GM21619 (cell line): ENCODE data around the gene DAPP1.
"Not testable (repeated sequence)": the region's sequence is repeated elsewhere in the genome, so short reads cannot be mapped to it uniquely, and the experiment has no call there.

ENCODE experiments used
- ATAC-seq: cut with Tn5 transposase; IDR thresholded peaks from one replicate; pipeline ENCODE4 v1.9.1; 2021; ENCODE audit not compliant: unreplicated experiment

Gene DAPP1, protein sequence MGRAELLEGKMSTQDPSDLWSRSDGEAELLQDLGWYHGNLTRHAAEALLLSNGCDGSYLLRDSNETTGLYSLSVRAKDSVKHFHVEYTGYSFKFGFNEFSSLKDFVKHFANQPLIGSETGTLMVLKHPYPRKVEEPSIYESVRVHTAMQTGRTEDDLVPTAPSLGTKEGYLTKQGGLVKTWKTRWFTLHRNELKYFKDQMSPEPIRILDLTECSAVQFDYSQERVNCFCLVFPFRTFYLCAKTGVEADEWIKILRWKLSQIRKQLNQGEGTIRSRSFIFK

DNA sequence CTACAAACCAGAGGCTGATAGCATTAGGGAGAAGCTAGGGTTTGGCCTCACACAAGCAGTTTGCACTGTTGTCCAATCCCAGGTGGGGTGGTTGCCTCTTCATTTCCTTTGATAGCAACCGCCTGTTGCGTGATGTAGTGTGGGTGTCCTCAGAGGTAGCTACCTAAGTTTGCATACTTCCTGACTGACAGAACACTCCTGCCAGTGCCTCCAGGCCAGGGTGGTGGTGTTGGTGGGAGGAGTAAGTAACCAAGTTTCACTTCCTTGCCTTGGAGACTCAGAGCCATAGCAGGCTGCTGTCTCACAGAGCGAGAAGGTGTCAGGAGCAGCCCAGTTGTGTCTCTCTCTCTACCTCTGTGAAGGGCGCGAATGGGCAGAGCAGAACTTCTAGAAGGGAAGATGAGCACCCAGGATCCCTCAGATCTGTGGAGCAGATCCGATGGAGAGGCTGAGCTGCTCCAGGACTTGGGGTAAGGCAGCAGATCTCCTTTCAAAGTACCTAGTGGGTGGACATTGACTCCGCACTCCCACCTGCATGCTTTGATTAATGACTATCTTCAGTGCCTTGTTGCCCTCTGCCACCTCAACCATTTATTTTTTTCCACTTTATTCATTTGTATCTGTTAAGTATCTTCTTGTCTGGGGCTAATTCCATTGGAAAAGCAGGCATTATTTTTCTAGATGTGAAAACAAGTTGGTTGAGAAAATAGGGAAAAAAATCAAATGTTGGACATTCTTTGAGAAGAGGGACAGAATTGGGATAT is at the start of gene DAPP1:
Gene DAPP1, plus strand, starts transcription at position 283 of the 764 bp plus-strand sequence. Its CDS starts 87 bp downstream, at position 370.
- ATAC-seq = peak; percentile 96

DNA sequence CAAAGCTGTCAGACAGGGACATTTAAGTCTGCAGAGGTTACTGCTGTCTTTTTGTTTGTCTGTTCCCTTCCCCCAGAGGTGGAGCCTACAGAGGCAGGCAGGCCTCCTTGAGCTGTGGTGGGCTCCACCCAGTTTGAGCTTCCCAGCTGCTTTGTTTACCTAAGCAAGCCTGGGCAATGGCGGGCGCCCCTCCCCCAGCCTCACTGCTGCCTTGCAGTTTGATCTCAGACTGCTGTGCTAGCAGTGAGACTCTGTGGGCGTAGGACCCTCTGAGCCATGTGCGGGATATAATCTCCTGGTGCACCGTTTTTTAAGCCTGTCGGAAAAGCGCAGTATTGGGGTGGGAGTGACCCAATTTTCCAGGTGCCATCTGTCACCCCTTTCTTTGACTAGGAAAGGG is 45.8 kb upstream of the DAPP1 start:
- not testable (repeated sequence) for ATAC-seq

DNA sequence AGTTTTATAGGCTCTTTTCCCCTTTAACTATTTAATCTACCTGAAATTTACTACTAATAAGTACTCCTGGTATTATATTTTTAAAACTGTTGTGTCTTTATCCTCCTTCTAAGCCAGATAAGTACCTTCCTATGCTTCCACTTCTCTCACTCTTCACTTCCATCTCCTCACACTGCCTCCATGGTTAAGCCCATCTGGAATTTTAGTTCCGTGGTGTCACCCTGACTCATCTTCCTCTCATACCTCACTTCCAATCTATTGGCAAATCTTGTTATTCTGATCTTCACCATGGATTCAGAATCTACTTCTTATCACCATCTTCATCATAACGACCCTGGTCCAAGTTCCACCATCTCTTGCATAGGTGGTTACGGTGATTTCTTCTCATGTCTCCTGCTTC is 32.7 kb upstream of the DAPP1 start:
- ATAC-seq = no peak

DNA sequence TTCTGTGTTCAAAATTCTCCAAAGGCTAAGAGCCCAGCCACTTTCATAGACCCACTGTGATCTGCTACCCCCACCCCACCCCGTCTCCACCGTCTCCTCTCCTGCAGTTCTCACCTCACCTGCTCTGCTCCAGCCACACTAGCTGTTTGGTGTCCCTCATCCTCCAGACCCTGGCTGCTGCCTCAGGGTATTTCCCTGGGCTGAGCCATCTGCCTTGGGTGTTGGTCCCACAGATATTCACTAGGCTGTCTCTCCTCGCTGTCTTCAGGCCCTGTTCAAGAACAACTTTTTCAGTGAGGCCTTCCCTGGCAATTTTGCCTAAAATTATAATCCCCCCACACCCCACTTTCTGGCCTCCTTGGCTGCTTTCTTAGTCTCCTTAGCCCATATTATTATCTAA is 31.8 kb upstream of the DAPP1 start:
- no peak for ATAC-seq

DNA sequence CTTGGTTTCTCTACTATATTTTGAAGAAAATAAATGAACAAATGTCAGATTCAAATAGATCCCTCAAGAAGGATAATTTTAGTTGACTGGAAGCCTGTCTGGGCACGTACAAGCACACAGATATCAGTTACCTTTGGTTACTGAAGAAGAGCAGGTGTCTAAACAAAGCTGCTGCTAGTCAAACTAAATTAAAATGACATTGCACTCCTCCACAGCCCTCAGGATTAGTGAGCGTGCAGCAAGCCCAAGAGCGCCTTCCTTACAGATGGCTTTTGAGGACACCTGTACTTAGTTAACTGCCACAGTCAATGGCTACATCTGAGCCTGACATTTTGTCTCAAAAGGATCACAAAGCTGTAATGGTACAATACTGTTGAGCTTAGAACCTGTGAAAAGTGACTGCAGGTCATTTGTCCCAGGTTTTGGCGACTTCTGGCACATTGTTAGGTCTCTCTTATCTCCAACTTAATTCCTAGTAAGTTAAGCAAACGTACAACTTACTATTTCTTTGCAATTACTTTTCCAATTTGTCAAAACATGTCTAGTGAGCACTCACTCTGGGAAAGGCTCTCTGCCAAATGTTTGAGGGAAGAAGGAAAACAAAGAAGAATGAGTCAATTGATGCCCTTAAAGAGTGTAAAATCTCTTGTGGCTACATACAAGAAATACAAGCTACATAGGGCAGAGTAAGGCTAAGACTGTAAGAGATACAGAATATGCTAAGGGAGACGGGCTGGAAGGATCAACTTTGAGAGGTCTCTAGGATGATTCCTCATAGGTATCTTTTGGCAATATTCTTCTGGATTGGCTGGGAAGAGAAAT is 25.6 kb upstream of the DAPP1 start:
- ATAC-seq = no peak

DNA sequence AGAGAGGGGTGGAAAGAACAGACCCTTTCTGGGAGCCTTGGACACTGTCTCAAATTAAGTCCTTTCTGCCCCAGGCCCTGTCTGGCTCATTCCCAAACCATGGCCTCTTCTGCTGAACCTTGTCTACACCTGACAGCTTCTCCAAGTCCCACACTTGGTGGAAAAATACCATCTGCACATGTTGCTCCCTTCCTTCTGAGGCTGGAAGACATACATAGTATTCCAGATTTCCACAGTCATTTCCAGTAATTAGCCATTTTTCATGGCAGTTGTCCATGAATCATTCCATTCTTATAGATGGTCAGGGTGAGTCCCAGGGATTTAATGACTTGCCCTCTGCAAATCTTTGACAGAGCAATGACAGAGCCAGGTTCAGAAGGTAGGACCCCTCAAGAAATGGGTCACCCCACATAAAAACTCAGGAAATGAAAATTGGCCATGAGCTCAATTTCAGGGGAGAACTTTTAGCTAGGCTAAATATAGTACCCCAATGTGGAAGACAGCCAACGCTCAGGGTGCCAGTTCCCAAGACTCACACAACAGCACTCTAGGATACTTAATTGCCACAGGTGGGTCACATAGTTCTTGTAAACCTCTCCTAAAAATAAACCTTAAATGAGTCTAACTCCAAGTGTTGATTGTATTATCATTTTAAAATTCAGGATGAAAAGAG is 16.2 kb upstream of the DAPP1 start:
- ATAC-seq = no peak

DNA sequence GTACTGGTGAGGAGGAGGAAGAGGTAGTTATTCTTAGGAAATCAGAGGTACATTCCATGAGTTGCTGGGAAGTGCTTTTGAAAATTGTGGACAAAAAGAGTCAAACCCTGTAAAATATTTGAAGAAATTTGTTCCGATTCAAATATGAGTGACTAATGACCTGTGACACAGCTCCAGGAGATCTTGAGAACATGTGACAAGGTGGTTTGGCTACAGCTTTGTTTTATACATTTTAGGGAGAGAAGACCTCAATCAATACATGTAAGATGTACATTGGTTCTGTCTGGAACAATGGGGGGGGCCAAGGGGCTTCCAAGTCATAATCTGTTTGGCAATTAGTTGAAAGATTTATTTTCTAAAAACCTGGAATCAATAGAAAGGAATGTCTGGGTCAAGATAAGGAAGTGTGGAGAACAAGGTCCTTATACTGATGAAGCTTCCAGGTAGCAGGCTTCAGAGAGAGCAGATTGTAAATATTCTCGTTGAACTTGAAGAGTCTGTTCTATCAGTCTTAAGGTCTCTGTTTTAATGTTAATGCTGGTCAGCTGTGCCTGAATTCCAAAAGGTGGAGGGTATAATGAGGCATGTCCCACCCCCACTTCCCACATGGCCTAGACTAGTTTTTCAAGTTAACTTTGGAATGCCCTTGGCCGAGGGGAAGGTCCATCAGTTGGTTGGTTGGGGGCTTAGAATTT is 15.5 kb upstream of the DAPP1 start:
- no peak for ATAC-seq

DNA sequence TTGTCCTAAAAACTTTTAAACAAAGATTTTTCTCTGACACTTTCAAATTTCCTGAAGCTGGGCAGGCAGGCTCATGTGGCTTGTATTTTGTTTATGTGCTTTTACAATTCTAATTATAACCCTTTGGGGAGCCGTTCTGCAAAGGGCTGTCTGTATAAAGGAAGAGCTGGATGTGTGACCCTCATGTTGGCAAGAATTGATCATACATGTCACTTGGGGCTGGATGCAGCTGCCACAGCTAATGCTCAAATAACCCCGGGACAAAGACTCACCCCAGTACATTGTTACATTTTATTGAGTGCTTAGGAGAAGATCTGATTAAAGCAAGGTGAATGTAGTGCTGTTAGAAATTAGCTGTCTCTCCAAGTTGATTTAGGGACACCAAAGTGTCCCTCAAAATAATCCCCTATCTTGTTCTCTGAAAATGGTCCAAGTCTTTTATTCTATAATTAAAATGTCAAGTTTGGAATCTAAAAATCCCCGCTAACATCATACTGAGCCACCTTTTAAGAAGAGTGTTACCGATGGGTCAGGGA is 13.0 kb upstream of the DAPP1 start:
- no peak for ATAC-seq

DNA sequence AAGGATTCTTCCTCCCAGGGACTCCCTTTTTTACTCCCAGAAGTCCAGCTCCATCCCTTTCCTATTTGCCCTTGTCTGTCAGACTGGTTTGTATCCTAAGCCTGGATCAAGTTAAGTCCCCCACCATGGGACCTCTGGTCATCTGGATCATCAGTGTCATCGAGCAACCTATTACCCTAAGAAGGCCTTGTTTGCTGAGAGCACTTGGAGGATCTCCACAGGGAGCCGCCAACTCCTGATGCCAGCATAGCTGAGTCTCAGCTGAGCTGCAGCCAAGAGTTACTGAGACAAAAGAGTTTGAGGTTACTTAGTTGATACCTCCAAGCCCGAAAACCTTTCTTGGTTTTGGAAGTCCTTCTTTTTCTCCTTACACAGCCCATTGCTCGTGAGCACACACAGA is 10.1 kb upstream of the DAPP1 start:
- ATAC-seq = no peak

DNA sequence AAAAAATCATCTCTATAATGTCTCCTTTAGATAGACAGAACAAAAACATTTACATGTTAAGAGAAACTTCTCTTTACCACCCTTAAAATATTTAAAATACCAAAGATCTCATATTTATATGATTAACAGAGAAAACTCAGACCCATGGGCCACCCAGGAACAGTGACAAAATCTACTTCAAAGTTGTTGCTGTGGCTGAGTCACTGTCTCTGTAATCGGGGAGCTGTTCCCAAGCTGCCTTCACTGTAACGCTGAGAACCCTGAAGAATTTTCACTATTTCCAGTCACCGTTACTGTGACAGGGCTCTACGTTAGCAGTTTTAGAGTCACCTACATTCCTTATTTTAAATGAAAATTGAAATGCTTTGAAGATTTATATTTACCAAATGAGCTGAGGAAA is 9.0 kb upstream of the DAPP1 start:
- ATAC-seq = no peak

DNA sequence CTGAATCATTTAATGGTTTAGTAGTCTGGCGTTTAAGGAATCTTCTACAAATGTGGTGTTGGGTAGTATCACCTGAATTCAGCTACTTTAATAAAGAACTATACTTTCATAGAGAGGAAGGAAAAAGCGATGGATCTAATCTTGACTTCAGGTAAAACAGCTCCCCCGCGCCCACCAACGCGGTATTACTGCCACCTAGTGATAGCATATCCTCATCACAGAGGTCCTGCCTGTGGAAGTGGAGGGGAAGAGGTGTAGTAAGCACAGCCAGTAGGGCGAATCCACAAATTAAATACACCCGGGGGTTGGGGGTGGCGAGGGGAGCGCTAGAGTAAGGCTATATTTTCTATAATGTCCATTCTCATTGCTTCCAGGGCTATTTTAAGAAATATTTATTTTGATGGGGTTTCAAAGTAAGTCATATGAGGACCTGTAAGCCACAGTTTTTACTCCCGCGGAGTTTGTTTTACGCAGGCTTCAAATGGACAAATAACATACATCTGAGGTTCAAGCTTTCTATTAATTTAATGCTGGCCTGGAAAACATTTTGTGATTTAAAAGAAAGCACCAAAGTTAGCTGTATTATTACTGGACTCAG is 8.3 kb upstream of the DAPP1 start:
- peak; percentile 85 for ATAC-seq

DNA sequence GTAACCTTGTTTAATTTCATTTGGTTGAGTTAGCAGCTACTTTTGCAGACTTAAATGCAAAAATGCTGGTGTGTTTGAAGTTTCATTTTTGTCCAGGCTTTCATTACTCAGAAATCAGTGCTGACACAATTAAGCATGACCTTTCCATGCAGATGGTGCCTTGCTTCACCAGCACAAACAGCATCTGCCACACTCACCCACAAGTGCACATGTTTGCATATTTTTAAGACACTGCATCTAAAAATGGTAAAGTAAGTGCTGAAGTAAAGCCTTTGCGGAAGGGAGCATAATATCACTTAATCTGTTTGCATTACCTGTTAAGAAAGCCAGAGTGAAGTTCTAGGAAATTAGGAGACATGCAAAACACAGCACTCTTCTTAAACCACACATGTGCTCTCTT is 7.3 kb upstream of the DAPP1 start:
- no peak for ATAC-seq

DNA sequence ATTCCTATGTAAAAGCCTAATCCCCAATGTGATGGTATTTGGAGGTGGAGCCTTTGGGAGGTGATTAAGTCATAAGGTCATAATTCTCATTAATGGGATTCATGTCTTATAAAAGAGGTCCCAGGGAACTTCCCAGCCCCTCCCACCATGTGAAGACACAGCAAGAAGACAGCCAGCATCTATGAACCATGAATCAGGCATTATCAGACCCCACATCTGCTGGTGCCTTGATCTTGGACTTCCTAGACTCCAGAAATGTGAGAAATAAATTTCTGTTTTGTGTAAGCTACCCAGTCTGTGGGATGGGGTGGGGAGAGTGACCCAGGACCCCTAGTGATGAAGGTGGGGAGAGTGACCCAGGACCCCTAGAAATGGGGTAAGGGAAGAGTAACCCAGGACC is 6.1 kb upstream of the DAPP1 start:
- ATAC-seq = no peak

DNA sequence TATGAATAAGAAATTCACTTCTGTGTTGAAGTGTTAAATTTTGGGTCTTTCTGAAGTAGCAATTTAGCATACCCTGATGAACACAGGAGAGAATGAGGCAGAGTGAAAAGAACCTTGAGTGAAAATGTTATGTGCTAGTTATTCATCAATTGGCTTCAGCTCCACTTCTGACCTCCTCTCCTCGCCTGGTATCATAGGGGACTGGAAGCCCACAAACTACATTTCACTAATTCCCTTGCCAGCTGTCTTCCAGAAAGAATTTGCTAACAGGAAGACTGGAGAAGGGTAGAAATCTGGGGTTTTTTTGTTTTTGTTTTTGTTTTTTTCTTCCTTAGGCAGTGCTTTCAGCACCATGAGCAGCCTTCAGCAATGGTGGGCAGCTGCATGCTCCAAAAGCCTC is 5.5 kb upstream of the DAPP1 start:
- no peak for ATAC-seq

DNA sequence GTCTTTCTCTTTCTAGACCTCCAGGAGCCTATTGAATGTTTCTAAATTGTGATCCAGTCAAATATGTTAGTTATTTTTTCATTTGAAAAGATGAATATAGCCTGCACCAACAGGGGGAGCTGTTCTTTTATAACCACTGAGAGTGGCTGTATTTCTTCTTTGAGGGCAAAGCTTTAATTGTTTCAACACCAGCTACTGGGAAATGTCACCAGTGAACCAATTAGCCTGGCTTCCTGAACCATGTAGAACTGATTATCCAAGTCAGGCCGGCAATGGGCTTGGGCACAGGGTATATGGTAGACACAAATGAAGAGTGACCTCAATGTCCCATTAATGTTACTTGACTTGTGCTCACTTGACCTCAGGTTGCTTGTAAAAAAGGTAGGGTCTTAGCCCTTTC is 4.8 kb upstream of the DAPP1 start:
- no peak for ATAC-seq

DNA sequence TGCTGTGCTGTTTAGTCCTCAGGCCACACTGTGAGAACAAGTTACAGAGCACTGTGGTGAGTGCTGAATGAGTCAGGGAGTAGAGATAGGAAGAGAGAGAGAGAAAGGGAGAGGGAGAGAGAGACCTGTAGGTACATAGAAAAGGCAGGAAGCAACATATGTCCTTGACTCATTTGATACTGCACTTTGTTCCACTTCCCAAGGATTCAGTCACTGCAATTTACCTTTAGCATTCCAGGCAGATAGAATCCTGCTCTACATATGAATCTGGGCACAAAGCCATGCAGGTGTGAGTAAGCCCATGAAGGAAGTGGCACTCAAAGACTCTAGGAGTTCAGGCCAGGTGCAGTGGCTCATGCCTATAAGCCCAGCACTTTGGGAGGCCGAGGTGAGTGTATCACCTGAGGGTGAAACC is 1.0 kb upstream of the DAPP1 start:
- ATAC-seq = no peak

DNA sequence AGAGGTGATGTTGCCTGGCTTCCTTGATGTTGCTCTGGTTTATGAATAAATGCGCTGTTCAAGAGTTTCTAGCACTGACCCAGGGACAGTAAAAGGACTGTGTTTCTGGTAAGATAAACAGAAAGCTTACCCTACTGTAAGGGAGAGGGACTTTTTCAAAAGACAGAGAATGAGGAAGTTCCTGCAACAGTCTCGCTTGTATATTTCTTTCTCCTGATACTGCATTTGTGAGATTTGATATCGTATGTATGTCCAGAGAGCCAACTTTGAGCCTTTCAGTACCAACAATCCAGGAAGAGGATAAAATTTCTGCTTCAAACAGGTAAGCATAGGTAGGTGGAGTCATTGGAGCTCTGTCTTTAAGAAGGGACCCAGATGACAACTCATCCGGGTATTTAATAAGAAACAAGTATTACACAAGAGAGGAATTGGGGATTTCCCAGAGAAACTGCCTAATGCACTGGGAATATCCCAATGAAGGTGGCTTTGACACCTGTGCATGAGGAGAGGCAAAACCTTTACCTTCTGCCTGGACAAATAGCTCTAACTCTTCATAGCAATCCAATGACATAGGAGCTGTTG is 773 bp downstream of the DAPP1 start:
- no peak for ATAC-seq

DNA sequence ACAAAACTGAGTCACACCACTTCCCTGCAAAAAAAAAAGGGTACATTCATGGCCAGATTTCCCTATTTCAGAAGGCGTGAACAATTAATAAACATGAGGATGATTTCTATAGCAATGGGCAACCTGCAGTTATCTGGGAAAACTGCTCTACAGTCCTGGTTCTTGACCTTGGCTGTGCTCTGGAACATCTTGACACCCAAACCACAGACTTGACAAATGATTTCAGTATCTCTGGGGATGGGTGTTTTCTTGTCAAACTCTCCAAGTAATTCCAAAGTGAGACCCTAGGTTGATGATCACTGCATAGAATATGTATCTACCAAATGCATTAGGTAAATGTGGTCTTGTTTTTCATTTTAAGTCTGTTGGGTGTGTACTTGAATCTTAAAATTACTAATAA is 2.0 kb downstream of the DAPP1 start:
- no peak for ATAC-seq

DNA sequence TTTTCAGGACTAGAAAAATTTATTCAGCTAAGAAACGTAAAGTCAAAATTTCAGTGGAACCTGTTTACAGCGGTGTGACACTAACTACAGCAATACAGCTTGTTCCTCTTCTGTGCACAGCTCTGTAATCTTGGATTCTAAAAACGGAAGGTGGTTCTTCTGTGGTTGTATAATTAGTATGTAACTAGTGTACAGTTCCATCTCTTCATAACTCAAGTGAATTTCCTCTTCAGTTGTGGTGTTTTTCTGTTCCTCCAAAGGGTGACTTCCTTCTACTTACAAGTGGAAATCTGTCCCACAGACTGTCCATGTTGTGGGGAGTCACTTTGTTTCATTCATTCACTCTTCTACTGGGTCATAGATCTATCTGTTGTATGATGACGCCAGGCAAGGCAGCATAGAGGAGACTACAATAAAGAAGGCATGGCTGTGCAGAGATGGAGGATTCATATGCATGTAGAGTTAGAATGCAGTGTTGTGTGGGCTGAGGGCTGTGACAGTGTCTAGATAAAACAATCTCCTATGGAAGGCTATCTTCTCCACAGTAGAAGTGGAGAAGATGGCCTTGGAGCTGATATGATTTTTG is 5.4 kb downstream of the DAPP1 start:
- peak; percentile 81 for ATAC-seq
